Measurements from ENCODE around the gene TMEM38B. TPM values are rescaled to one million over a fixed set of nuclear protein-coding genes. Genes with fewer than 3 reads are reported as not detected.

Gene TMEM38B
- total RNA-seq, 1 donor from 2014 or later, result 6.6 TPM

DNA sequence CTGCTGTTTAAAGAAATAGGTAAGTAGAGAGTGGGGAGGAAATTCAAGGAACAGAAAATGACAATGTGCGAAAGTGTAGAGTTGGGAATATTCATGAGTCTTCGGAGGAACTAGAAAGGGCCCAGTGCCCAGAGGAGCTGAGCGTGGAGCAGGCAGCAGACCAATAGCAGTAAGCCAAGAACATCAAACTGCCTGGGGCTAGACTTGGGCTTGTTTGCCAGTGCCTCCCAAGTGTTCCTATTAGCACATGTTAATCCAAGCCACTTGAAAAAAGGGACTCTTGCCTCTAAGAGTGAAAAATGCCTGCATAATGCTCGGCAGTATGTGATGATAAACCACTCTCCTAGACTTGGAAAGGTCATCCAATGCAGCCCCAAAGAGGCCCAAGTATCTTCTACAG, 33.3 kb upstream of the TMEM38B start:
- no peak for DNase-seq (ENCODE audit: low read depth)
- H3K4me3 ChIP-seq (ENCODE audit: low read depth, low read length), result no peak overlapping the region
- TF ChIP-seq, protein P1, sequence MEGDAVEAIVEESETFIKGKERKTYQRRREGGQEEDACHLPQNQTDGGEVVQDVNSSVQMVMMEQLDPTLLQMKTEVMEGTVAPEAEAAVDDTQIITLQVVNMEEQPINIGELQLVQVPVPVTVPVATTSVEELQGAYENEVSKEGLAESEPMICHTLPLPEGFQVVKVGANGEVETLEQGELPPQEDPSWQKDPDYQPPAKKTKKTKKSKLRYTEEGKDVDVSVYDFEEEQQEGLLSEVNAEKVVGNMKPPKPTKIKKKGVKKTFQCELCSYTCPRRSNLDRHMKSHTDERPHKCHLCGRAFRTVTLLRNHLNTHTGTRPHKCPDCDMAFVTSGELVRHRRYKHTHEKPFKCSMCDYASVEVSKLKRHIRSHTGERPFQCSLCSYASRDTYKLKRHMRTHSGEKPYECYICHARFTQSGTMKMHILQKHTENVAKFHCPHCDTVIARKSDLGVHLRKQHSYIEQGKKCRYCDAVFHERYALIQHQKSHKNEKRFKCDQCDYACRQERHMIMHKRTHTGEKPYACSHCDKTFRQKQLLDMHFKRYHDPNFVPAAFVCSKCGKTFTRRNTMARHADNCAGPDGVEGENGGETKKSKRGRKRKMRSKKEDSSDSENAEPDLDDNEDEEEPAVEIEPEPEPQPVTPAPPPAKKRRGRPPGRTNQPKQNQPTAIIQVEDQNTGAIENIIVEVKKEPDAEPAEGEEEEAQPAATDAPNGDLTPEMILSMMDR (conservative IDR thresholded peaks at IDR 0.05; ENCODE audit: low read depth, low read length), result no peak

DNA sequence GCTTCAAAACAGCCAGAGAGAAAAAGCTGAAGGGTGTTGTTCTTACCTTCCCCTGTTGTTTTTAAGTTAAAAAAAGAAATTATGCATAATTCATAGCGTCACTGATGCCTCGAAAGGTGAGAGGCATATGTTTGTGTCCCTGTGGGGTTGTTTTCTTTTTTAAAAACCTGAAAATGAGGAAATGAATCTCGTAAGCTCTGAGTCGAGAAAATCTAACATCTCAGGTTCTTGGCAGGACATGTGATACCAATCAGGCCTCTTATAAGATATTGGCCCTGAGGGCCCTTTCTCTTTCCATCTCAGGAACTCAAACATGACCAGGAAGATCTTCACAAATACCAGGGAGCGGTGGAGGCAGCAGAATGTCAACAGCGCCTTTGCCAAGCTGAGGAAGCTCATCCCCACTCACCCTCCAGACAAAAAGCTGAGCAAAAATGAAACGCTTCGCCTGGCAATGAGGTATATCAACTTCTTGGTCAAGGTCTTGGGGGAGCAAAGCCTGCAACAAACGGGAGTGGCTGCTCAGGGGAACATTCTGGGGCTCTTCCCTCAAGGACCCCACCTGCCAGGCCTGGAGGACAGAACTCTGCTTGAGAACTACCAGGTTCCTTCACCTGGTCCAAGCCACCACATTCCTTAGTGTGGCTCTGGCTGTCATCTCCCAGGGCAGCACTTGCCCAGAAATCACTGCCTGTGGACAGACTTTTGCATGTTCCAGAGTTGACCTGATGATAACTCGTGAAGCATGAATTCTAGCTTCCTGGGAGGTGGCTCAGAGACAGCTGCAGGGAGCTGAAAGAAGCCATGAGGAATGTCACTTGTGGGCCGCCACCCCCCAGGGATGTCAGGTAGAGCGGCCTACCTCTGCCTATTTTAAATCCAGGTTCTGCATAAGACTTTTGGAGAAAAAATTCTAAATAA, 31.9 kb upstream of the TMEM38B start, which contains the start of gene TAL2:
Gene TAL2 (plus strand): TSS at position 274 of the 921 bp plus-strand sequence. CDS start 40 bp downstream, at position 314.
- DNase-seq (ENCODE audit: low read depth), result no peak
- H3K4me3 ChIP-seq (ENCODE audit: low read depth, low read length), result no peak within 1 kb of the TSS
- TF ChIP-seq, protein P1 (conservative IDR thresholded peaks at IDR 0.05; ENCODE audit: low read depth, low read length), result no peak

DNA sequence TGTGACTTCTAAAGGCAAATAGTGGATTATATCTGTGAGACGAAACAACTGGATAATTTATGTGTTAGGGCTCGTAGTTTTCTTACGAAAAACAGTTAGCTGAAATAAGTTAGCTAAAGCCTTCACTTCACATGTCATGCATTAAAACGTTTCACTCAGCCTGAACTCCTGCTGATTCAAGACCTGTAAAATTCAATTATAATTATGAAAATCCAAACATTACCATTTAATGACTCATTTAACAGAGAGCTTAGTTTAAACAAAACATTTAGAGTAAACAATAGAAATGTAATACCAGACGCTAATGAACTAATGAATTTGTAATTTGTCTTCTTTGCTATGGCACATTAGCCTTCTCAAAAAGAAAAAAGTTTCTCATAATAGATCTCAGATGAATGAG, 30.4 kb upstream of the TMEM38B start:
- TF ChIP-seq, protein P1 (conservative IDR thresholded peaks at IDR 0.05; ENCODE audit: low read depth, low read length), result no peak
- H3K4me3 ChIP-seq (ENCODE audit: low read depth, low read length), result no peak overlapping the region
- no peak for DNase-seq (ENCODE audit: low read depth)

DNA sequence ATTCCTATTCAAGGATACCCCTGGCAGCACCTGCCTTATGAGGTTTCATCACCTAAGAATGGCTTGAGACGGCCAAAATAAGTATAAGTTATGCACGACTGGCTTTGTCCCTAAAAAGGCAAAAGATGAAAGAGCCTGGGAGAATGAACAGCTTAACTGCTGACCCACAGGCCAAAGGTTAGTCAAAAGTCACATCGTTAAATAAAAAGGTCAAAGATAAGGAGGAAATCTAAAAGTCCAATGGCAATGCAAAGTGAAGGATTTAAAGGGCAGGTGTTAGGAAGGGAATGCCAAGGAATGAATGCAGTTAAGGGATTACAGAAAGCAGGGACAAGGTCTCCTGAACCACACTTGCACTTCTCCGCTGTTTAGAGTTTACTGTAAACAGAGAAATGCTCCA, 26.5 kb upstream of the TMEM38B start:
- TF ChIP-seq, protein P1 (conservative IDR thresholded peaks at IDR 0.05; ENCODE audit: low read depth, low read length), result no peak
- H3K4me3 ChIP-seq (ENCODE audit: low read depth, low read length), result no peak overlapping the region
- no peak for DNase-seq (ENCODE audit: low read depth)

DNA sequence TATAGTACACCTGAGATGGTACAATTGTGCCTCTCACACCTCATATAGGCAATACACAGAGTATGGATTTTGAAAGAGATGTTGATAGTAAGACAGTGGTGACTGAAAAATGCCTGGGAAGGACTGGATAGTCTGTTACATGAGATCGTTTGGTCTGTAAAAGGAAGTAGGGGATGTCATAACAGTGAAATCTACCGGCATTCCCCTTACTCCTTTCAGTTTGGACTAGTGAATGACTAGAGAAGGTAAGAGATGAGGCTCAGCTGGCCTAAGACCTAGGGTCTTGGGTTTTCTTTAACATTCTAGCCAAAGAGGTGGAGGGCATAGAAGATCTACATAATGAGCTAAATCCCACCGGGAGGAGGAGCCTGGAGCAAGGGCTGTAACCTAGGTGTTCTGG, 24.0 kb upstream of the TMEM38B start:
- TF ChIP-seq, protein P1 (conservative IDR thresholded peaks at IDR 0.05; ENCODE audit: low read depth, low read length), result no peak
- no peak for DNase-seq (ENCODE audit: low read depth)
- H3K4me3 ChIP-seq (ENCODE audit: low read depth, low read length), result no peak overlapping the region

DNA sequence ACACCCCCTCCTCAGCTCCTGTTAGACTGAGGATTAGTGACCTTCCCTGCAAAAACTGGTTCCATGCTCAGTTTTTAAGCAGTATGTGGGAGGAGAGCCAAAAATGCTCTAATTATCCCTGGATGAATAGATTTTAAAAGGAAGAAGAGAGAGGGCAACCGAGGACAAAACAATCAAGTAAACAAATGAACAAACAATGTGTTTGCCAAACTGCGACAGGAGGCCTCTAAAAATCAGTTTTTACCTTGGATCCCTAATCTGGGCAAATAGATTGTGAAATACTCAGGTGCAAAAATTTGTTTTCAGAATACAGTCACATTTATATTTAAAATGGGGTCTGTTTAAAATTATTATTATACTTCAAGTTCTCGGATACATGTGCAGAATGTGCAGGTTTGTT, 23.6 kb upstream of the TMEM38B start:
- no peak overlapping the region for H3K4me3 ChIP-seq (ENCODE audit: low read depth, low read length)
- TF ChIP-seq, protein P1 (conservative IDR thresholded peaks at IDR 0.05; ENCODE audit: low read depth, low read length), result no peak
- no peak for DNase-seq (ENCODE audit: low read depth)

Measured in epithelial cell of proximal tubule (primary cell).